ENCODE results near the gene WDFY4. TPM values are rescaled to one million over a fixed set of nuclear protein-coding genes. Genes with fewer than 3 reads are reported as not detected.

WDFY4 gene
- 6.4 TPM for total RNA-seq

GRCh38 chr10:48684792-48685623, at the start of gene WDFY4:
Gene WDFY4, plus strand, starts transcription at chr10:48684873. Its CDS starts 24,860 bp downstream, at chr10:48709733.
- Histone ChIP-seq H3K4me1 (no peaks in the 10 kb centered on the region), H3K27me3 (no peaks in the 10 kb centered on the region), H3K4me3 (no peak within 1 kb of the TSS), H3K27ac (no peak within 1 kb of the TSS), H3K9me3 (no peaks in the 10 kb centered on the region), H3K36me3 (no peaks in the 10 kb centered on the region)
- peak; percentile 62 to 81 for DNase-seq (ENCODE audit: extremely low spot score in 2 of 2)
- TF ChIP-seq POLR2AphosphoS5 (IDR thresholded peaks at IDR 0.05; ENCODE audit: insufficient read depth in 1 of 2, low read depth in 1 of 2) (no peak), CTCF (IDR thresholded peaks at IDR 0.05) (no peak), POLR2A (IDR thresholded peaks at IDR 0.05) (no peak)
- intact Hi-C loops (cut with DNase I) = no loop called here

GRCh38 chr10:48634984-48635557, 49.6 kb upstream of the WDFY4 start:
- H3K36me3 ChIP-seq = no peaks in the 10 kb centered on the region
- H3K9me3 ChIP-seq = no peaks in the 10 kb centered on the region
- H3K27me3 ChIP-seq = no peaks in the 10 kb centered on the region
- intact Hi-C loops (cut with DNase I) = no loop called here
- no peak for TF ChIP-seq CTCF (IDR thresholded peaks at IDR 0.05)
- TF ChIP-seq POLR2A (IDR thresholded peaks at IDR 0.05) = no peak
- TF ChIP-seq POLR2AphosphoS5 (IDR thresholded peaks at IDR 0.05; ENCODE audit: insufficient read depth in 1 of 2, low read depth in 1 of 2) = no peak
- DNase-seq (ENCODE audit: extremely low spot score in 2 of 2) = peak in 1 of 2 donors; percentile 55
- H3K4me3 ChIP-seq = no peak overlapping the region
- no peak overlapping the region for H3K27ac ChIP-seq
- H3K4me1 ChIP-seq = no peaks in the 10 kb centered on the region

- Histone ChIP-seq H3K4me3 (no peak overlapping the region), H3K27ac (no peak overlapping the region), H3K9me3 (no peaks in the 10 kb centered on the region), H3K4me1 (no peaks in the 10 kb centered on the region), H3K27me3 (no peaks in the 10 kb centered on the region), H3K36me3 (no peaks in the 10 kb centered on the region)
- intact Hi-C loops (cut with DNase I) = no loop called here
- DNase-seq (ENCODE audit: extremely low spot score in 2 of 2) = peak in 1 of 2 donors; percentile 52
- TF ChIP-seq CTCF (IDR thresholded peaks at IDR 0.05) (no peak), POLR2AphosphoS5 (IDR thresholded peaks at IDR 0.05; ENCODE audit: insufficient read depth in 1 of 2, low read depth in 1 of 2) (no peak), POLR2A (IDR thresholded peaks at IDR 0.05) (no peak)
These were observed 48.4 kb upstream of the WDFY4 start for GRCh38 chr10:48636231-48636630.

- H3K36me3 ChIP-seq = no peaks in the 10 kb centered on the region
- H3K27ac ChIP-seq = no peak overlapping the region
- H3K4me3 ChIP-seq = no peak overlapping the region
- no peaks in the 10 kb centered on the region for H3K27me3 ChIP-seq
- no peaks in the 10 kb centered on the region for H3K4me1 ChIP-seq
- DNase-seq (ENCODE audit: extremely low spot score in 2 of 2) = peak in 1 of 2 donors; percentile 70
- TF ChIP-seq POLR2A (IDR thresholded peaks at IDR 0.05) (no peak), POLR2AphosphoS5 (IDR thresholded peaks at IDR 0.05; ENCODE audit: insufficient read depth in 1 of 2, low read depth in 1 of 2) (no peak), CTCF (IDR thresholded peaks at IDR 0.05) (no peak)
- intact Hi-C loops (cut with DNase I) = no loop called here
- H3K9me3 ChIP-seq = no peaks in the 10 kb centered on the region
These were observed 47.8 kb upstream of the WDFY4 start for GRCh38 chr10:48636901-48637300.

- TF ChIP-seq POLR2AphosphoS5 (IDR thresholded peaks at IDR 0.05; ENCODE audit: insufficient read depth in 1 of 2, low read depth in 1 of 2) (no peak), CTCF (IDR thresholded peaks at IDR 0.05) (no peak), POLR2A (IDR thresholded peaks at IDR 0.05) (no peak)
- Histone ChIP-seq H3K27me3 (no peaks in the 10 kb centered on the region), H3K4me3 (no peak overlapping the region), H3K9me3 (no peaks in the 10 kb centered on the region), H3K27ac (no peak overlapping the region), H3K4me1 (no peaks in the 10 kb centered on the region), H3K36me3 (no peaks in the 10 kb centered on the region)
- intact Hi-C loops (cut with DNase I) = no loop called here
- DNase-seq (ENCODE audit: extremely low spot score in 2 of 2) = no peak
These were observed 46.5 kb upstream of the WDFY4 start for GRCh38 chr10:48638158-48638557.
